HG03558 (cell line): Measurements from ENCODE around the gene LDLRAD4.

Experiments
- ATAC-seq: cut with Tn5 transposase; IDR thresholded peaks from one replicate; pipeline ENCODE4 v1.9.1; 2021; ENCODE audit warnings: moderate number of reproducible peaks; ENCODE audit not compliant: unreplicated experiment; ENCODE audit errors: extremely low read depth

LDLRAD4 gene

GRCh38 chr18:13218368-13218991, at the start of gene LDLRAD4:
TSS of gene LDLRAD4 (plus strand) at chr18:13218760.
- no peak for ATAC-seq

- no peak for ATAC-seq
Measured at GRCh38 chr18:13173578-13174145, 44.9 kb upstream of the LDLRAD4 start.

- ATAC-seq: no peak
Measured at GRCh38 chr18:13175266-13175665, 43.3 kb upstream of the LDLRAD4 start.

GRCh38 chr18:13175754-13176210, 42.8 kb upstream of the LDLRAD4 start:
- no peak for ATAC-seq

- no peak for ATAC-seq
Measured at GRCh38 chr18:13176847-13177246, 41.7 kb upstream of the LDLRAD4 start.

- no peak for ATAC-seq
Measured at GRCh38 chr18:13178197-13178596, 40.4 kb upstream of the LDLRAD4 start.

- no peak for ATAC-seq
Measured at GRCh38 chr18:13178976-13179375, 39.6 kb upstream of the LDLRAD4 start.

- ATAC-seq: no peak
Measured at GRCh38 chr18:13179566-13180113, 38.9 kb upstream of the LDLRAD4 start.

GRCh38 chr18:13180614-13181375, 37.8 kb upstream of the LDLRAD4 start:
- ATAC-seq: no peak

- no peak for ATAC-seq
Measured at GRCh38 chr18:13181765-13182164, 36.8 kb upstream of the LDLRAD4 start.

- no peak for ATAC-seq
Measured at GRCh38 chr18:13183359-13183758, 35.2 kb upstream of the LDLRAD4 start.

- ATAC-seq: no peak
Measured at GRCh38 chr18:13183790-13184189, 34.8 kb upstream of the LDLRAD4 start.

GRCh38 chr18:13184396-13184795, 34.2 kb upstream of the LDLRAD4 start:
- ATAC-seq: no peak

GRCh38 chr18:13185675-13186198, 32.8 kb upstream of the LDLRAD4 start:
- no peak for ATAC-seq

- ATAC-seq: no peak
Measured at GRCh38 chr18:13186687-13187086, 31.9 kb upstream of the LDLRAD4 start.

- no peak for ATAC-seq
Measured at GRCh38 chr18:13187498-13187897, 31.1 kb upstream of the LDLRAD4 start.

- ATAC-seq: no peak
Measured at GRCh38 chr18:13191031-13191430, 27.5 kb upstream of the LDLRAD4 start.

GRCh38 chr18:13191779-13192178, 26.8 kb upstream of the LDLRAD4 start:
- ATAC-seq: no peak

- ATAC-seq: no peak
Measured at GRCh38 chr18:13192970-13193369, 25.6 kb upstream of the LDLRAD4 start.

- no peak for ATAC-seq
Measured at GRCh38 chr18:13194239-13194638, 24.3 kb upstream of the LDLRAD4 start.

- no peak for ATAC-seq
Measured at GRCh38 chr18:13198701-13199100, 19.9 kb upstream of the LDLRAD4 start.
